AG04449 (cell line): ENCODE results near the gene TMOD2.

ENCODE experiments used
- CTCF ChIA-PET: fragments of 350-600 bp; formaldehyde crosslinking; extraction: SDS; loops from one replicate; lab custom pipeline; 2021; ENCODE audit warnings: antibody characterized with exemption; lab: Yijun Ruan, JAX
- POLR2A ChIA-PET: fragments of 400-600, 350-600 bp; formaldehyde crosslinking; extraction: SDS; loops from one replicate; lab custom pipeline; 2020; ENCODE audit warnings: antibody characterized with exemption, inconsistent platforms; lab: Yijun Ruan, JAX
- DNase-seq: peaks from one replicate; pipeline ENCODE4 v3.0.0-alpha.2; 2010; ENCODE audit warnings: low read depth, low spot score
- H3K4me3 ChIP-seq: 2 replicates; pipeline ENCODE4 v1.5.1; 2011; ENCODE audit warnings: low read depth, mild to moderate bottlenecking, control low read depth, low read length
- CTCF ChIP-seq: IDR thresholded peaks from one replicate; pipeline ENCODE4 v1.5.1; 2011; ENCODE audit warnings: mild to moderate bottlenecking, moderate library complexity, low read length, control low read depth, inconsistent platforms; ENCODE audit not compliant: insufficient read depth; ENCODE audit errors: missing control alignments

Gene TMOD2

DNA sequence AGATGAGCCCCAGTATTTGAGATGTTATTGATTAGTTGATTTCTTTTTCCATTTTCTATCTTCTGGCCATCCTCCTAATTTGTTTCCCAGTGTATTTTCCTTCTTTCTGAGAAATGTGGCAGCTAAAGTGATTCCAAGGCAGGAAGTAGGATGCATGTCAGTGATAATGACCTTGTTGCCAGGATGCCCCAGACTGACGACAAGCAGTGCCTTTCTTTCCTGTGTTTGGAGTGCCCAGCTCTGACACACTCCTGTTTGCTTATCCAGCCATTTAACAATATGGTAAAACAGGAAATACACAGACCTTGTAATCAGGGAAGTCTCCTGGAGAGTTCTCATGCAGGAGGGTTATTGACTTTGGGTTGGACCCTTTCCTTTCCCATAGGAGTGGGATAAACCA is 20.4 kb downstream of the TMOD2 start:
- DNase-seq = no peak
- ChIA-PET CTCF (interaction anchor here (1.1 to 9.8 kb wide), 4 partner anchors 8 to 124 kb away, joined by 3 to 511 read pairs (median 56); no protein-coding TSS in a partner anchor), POLR2A (no interaction called here)
- no peak for TF ChIP-seq CTCF
- no peak overlapping the region for H3K4me3 ChIP-seq

DNA sequence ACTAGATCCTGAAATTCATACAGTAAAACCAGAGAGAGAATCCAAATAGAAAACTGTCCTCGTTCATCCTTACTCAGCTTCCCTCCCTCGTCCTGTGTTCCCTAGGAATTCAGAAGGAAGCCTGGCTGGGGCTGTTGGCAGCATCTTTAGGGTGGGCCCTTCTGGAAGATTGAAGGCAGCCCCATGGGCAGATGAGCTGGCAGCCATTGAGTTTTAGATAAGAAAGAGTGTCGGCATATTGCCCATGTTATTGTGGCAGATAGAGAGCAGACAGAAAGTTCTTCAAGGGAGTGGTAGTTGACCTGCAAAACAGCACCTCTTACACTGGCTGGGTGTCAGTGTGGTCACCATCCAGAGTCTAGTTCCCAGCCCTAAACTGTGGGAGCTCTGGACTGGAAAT is 23.5 kb downstream of the TMOD2 start:
- CTCF ChIA-PET = interaction anchor here (2.2 to 9.8 kb wide), 10 partner anchors 14 to 153 kb away, joined by 6 to 511 read pairs (median 20); partner anchors contain the start of gene DMXL2
- H3K4me3 ChIP-seq = no peak overlapping the region
- DNase-seq = no peak
- TF ChIP-seq CTCF = no peak
- POLR2A ChIA-PET = no interaction called here

GRCh38 chr15:51775967-51776816 is 24.8 kb downstream of the TMOD2 start:
- ChIA-PET POLR2A (interaction anchor here (0.7 kb wide), 1 partner anchor 126 kb away, joined by 3 read pairs; no protein-coding TSS in a partner anchor), CTCF (interaction anchor here (0.6 to 9.8 kb wide), 71 partner anchors 11 to 258 kb away, joined by 3 to 511 read pairs (median 6); partner anchors contain the start of genes DMXL2, LYSMD2 and TMOD3)
- no peak overlapping the region for H3K4me3 ChIP-seq
- no peak for DNase-seq
- peak; percentile 76 for TF ChIP-seq CTCF

GRCh38 chr15:51776952-51777569 is 25.7 kb downstream of the TMOD2 start:
- CTCF ChIA-PET = interaction anchor here (0.6 to 9.8 kb wide), 71 partner anchors 10 to 255 kb away, joined by 3 to 511 read pairs (median 6); partner anchors contain the start of genes DMXL2, LYSMD2 and TMOD3
- POLR2A ChIA-PET = interaction anchor here (0.7 kb wide), 1 partner anchor 127 kb away, joined by 3 read pairs; no protein-coding TSS in a partner anchor
- peak; percentile 82 for TF ChIP-seq CTCF
- peak; percentile 21 for DNase-seq
- H3K4me3 ChIP-seq = no peak overlapping the region

DNA sequence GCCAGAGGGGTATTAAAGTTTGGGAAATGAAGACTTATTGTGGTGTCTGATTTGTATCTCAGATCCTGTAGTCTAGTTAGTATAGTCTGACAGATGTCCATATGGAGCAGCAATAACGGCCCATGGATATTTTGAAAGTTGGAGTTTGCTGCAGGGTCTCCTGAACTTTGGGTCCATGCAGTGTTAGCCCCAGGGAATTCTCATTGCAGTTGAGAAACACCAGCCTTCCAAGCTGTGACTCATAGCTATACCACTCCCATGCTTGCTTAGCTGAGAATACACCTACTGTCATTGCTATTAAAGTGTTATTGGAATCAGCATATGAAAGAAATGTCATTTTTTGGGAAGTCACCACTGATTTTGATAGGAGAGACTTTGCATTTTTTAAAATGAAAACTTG is 29.2 kb downstream of the TMOD2 start:
- TF ChIP-seq CTCF = no peak
- ChIA-PET POLR2A (interaction anchor here (1.0 kb wide), 1 partner anchor 158 kb away, joined by 3 read pairs; the partner anchor contains the start of gene DMXL2), CTCF (interaction anchor here (1.0 to 9.8 kb wide), 6 partner anchors 19 to 429 kb away, joined by 3 to 511 read pairs (median 3); no protein-coding TSS in a partner anchor)
- no peak for DNase-seq
- no peak overlapping the region for H3K4me3 ChIP-seq
